ENCODE data around the gene APBA2.

DNA sequence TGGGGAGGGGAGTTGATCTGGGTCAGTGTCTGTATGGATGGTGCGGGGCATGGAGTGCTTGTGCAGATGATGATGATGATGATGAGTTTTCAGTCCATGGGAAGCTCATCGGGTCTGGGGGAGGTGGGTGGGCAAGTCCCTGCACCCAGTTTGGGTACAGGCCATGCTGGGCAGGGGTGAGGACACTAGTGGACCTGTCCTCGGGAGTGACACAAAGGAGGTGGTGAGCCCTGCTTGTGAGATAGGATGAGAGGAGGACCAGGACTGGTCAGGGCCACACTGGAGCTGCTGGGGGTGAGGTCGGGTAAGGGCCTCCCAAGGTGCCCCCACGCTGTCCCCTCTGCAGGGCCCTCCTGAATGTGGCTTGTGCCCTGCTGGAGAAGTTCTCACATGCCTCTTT lies 177.9 kb downstream of the APBA2 start:
- TF ChIP-seq, protein P1, sequence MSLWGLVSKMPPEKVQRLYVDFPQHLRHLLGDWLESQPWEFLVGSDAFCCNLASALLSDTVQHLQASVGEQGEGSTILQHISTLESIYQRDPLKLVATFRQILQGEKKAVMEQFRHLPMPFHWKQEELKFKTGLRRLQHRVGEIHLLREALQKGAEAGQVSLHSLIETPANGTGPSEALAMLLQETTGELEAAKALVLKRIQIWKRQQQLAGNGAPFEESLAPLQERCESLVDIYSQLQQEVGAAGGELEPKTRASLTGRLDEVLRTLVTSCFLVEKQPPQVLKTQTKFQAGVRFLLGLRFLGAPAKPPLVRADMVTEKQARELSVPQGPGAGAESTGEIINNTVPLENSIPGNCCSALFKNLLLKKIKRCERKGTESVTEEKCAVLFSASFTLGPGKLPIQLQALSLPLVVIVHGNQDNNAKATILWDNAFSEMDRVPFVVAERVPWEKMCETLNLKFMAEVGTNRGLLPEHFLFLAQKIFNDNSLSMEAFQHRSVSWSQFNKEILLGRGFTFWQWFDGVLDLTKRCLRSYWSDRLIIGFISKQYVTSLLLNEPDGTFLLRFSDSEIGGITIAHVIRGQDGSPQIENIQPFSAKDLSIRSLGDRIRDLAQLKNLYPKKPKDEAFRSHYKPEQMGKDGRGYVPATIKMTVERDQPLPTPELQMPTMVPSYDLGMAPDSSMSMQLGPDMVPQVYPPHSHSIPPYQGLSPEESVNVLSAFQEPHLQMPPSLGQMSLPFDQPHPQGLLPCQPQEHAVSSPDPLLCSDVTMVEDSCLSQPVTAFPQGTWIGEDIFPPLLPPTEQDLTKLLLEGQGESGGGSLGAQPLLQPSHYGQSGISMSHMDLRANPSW (CRISPR knock-in tag; conservative IDR thresholded peaks at IDR 0.05; ENCODE audit: low read depth), result no peak
- TF ChIP-seq, protein P2, sequence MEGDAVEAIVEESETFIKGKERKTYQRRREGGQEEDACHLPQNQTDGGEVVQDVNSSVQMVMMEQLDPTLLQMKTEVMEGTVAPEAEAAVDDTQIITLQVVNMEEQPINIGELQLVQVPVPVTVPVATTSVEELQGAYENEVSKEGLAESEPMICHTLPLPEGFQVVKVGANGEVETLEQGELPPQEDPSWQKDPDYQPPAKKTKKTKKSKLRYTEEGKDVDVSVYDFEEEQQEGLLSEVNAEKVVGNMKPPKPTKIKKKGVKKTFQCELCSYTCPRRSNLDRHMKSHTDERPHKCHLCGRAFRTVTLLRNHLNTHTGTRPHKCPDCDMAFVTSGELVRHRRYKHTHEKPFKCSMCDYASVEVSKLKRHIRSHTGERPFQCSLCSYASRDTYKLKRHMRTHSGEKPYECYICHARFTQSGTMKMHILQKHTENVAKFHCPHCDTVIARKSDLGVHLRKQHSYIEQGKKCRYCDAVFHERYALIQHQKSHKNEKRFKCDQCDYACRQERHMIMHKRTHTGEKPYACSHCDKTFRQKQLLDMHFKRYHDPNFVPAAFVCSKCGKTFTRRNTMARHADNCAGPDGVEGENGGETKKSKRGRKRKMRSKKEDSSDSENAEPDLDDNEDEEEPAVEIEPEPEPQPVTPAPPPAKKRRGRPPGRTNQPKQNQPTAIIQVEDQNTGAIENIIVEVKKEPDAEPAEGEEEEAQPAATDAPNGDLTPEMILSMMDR (IDR thresholded peaks at IDR 0.05), result no peak
- no peak for TF ChIP-seq ZNF263 (CRISPR knock-in tag; IDR thresholded peaks at IDR 0.05; ENCODE audit: low read depth)
- TF ChIP-seq, protein P3, sequence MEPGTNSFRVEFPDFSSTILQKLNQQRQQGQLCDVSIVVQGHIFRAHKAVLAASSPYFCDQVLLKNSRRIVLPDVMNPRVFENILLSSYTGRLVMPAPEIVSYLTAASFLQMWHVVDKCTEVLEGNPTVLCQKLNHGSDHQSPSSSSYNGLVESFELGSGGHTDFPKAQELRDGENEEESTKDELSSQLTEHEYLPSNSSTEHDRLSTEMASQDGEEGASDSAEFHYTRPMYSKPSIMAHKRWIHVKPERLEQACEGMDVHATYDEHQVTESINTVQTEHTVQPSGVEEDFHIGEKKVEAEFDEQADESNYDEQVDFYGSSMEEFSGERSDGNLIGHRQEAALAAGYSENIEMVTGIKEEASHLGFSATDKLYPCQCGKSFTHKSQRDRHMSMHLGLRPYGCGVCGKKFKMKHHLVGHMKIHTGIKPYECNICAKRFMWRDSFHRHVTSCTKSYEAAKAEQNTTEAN (CRISPR knock-in tag; IDR thresholded peaks at IDR 0.05), result no peak
- TF ChIP-seq, protein P4, sequence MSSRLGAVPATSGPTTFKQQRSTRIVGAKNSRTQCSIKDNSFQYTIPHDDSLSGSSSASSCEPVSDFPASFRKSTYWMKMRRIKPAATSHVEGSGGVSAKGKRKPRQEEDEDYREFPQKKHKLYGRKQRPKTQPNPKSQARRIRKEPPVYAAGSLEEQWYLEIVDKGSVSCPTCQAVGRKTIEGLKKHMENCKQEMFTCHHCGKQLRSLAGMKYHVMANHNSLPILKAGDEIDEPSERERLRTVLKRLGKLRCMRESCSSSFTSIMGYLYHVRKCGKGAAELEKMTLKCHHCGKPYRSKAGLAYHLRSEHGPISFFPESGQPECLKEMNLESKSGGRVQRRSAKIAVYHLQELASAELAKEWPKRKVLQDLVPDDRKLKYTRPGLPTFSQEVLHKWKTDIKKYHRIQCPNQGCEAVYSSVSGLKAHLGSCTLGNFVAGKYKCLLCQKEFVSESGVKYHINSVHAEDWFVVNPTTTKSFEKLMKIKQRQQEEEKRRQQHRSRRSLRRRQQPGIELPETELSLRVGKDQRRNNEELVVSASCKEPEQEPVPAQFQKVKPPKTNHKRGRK (CRISPR knock-in tag; IDR thresholded peaks at IDR 0.05; ENCODE audit: borderline replicate concordance), result no peak
- TF ChIP-seq, protein P5, sequence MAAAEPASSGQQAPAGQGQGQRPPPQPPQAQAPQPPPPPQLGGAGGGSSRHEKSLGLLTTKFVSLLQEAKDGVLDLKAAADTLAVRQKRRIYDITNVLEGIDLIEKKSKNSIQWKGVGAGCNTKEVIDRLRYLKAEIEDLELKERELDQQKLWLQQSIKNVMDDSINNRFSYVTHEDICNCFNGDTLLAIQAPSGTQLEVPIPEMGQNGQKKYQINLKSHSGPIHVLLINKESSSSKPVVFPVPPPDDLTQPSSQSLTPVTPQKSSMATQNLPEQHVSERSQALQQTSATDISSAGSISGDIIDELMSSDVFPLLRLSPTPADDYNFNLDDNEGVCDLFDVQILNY (CRISPR knock-in tag; IDR thresholded peaks at IDR 0.05), result no peak
- TF ChIP-seq TEAD4 (CRISPR knock-in tag; IDR thresholded peaks at IDR 0.05), result no peak
- TF ChIP-seq ATF1 (CRISPR knock-in tag; IDR thresholded peaks at IDR 0.05), result no peak
- TF ChIP-seq, protein P6, sequence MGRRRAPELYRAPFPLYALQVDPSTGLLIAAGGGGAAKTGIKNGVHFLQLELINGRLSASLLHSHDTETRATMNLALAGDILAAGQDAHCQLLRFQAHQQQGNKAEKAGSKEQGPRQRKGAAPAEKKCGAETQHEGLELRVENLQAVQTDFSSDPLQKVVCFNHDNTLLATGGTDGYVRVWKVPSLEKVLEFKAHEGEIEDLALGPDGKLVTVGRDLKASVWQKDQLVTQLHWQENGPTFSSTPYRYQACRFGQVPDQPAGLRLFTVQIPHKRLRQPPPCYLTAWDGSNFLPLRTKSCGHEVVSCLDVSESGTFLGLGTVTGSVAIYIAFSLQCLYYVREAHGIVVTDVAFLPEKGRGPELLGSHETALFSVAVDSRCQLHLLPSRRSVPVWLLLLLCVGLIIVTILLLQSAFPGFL (CRISPR knock-in tag; IDR thresholded peaks at IDR 0.05; ENCODE audit: borderline replicate concordance), result no peak
- no peak for TF ChIP-seq NFE2L1 (CRISPR knock-in tag; IDR thresholded peaks at IDR 0.05)
- no peak for TF ChIP-seq ZNF219 (CRISPR knock-in tag; IDR thresholded peaks at IDR 0.05; ENCODE audit: borderline replicate concordance)
- TF ChIP-seq TEAD1 (CRISPR knock-in tag; IDR thresholded peaks at IDR 0.05), result no peak
- no peak for TF ChIP-seq ESRRA (CRISPR knock-in tag; IDR thresholded peaks at IDR 0.05; ENCODE audit: borderline replicate concordance)
